Right ventricle myocardium superior (tissue), 1 donor: Measurements from ENCODE around the gene P2RX2. TPM values are rescaled to one million over a fixed set of nuclear protein-coding genes. Genes with fewer than 3 reads are reported as not detected.

Experiments
- ATAC-seq: fragments of 200-7000 bp; cut with Tn5 transposase; one replicate; pipeline ENCODE4 v1.9.1; 2020; ENCODE audit warnings: mild to moderate bottlenecking; ENCODE audit not compliant: poor library complexity
- DNase-seq: peaks from one replicate; pipeline ENCODE4 v3.0.0-alpha.2; 2020
- intact Hi-C: fragments of 100-400 bp; cut with DNase I; formaldehyde crosslinking; loops from one replicate; pipeline ENCODE4 v1.11.2; 2022
- long read RNA-seq: library from polyadenylated mRNA; unstranded; transcript quantifications from one replicate; pipeline ENCODE4 v2.0.0, GENCODE V29; 2021
- total RNA-seq: library from RNA; stranded (reverse); fragmentation: NEBNext Ultra II Directional; extraction: Animal tissue kit (Norgen Biotek cat#: 25700); gene quantifications from one replicate; pipeline ENCODE4 v1.2.1, GENCODE V29; 2021
- donor health status: DM: no; HTN: yes; CAD: no; lungs with severe emphysema.

Gene P2RX2
- total RNA-seq: not detected
- long read RNA-seq: 0 reads

- ATAC-seq (no peak), DNase-seq (no peak)
- intact Hi-C loops: no loop called here
Measured at GRCh38 chr12:132618683-132619043, at the start of gene P2RX2. P2RX2 (plus strand) TSS chr12:132618776; CDS start chr12:132618817, 41 bp downstream.

DNA sequence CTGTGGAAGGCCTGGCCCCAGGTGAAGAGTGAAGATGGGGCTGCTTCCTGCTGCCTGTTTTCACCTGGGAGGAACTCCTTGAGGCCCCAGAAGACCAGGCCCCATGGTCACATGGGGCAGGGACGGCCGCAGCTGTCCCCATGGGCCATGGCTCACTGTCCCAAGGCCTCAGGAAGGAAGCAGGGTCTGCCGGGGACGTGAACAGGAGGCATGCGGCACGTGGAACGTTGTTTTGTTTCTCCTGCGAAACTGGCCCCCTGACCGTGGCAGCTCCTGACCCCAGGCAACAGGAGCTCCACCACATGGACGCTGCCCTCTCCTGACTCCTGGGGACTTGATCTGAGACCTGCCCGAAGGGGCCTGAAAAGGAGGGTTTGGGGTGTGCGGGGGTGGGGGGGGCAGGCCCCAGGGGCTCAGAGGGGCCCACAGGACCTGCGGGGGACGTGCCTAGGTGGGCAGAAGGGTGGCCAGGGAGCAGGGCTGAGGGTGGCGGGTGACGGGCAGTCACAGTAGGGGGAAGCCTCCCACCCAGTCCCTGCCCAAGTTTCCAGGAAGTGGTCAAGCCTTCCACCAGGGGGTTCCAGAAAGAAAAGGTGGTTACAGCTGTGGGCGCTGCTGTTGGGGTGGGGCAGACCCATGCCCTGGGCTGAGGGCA is 49.6 kb upstream of the P2RX2 start:
- DNase-seq: no peak
- no peak for ATAC-seq
- intact Hi-C loops: no loop called here

DNA sequence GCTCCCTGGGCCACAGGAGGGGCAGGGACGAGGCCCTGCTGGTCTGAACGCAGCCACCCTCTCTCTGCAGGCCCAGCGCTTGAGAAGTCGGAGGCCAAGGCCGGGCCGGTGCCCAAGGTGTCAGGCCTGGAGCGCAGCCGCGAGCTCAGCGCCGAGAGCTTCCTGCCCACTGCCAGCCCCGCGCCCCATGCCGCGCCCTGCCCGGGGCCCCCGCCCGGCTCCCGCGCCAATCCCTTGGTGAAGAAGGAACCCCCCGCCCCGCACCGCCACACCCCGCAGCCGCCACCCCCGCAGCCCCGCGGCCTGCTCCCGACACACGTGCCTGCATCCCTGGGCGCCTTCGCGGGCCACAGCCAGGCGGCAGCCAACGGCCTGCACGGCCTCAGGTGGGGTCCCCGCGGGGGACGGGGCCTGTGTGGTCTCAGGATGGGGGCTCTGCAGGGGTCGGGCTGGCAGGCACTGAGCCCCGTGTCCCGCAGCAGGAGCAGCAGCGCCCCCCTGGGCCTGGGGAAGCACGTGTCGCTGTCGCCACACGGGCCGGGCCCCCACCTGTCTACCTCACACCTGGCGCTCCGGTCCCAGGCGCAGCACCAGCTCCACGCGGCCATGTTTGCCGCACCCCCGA is 48.6 kb upstream of the P2RX2 start:
- no peak for DNase-seq
- intact Hi-C loops: no loop called here
- no peak for ATAC-seq

DNA sequence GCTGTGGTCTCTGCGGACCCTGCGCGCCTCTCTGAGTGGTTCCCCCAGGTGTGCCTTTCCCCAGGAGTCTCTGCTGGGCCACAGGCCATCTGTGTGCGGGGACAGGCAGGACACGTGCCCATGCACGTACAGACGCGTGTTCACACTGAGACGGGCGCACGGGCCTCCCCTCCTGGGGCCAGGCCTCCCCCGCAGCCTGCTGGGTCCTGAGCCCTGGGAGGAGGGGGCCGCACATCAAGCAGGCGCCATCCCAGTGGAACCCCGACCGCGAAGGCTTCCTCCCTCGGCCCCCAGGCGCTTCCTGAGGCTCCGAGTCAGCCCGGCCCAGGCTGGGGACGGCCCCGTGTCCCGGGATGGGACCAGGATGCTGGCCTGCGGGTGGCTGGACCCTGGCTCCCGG is 47.9 kb upstream of the P2RX2 start:
- intact Hi-C loops: no loop called here
- DNase-seq: no peak
- no peak for ATAC-seq

DNA sequence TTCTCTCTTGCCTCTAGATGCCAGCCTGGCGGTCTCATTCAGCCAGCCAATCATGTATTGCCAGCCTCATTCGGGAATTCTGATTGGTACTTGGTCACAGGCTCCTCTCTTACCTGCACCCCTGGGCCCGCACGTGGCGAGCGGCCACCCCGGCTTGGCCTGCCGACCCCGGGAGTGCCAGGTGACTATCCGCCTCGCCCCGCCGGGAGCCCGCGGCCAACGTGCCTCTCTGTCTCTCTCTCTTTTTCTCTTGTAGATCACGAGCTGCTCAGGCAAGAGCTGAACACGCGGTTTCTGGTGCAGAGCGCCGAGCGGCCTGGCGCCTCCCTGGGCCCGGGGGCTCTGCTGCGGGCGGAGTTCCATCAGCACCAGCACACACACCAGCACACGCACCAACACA is 47.5 kb upstream of the P2RX2 start:
- intact Hi-C loops: no loop called here
- no peak for DNase-seq
- ATAC-seq: no peak

GRCh38 chr12:132571598-132571997 is 47.0 kb upstream of the P2RX2 start:
- DNase-seq: no peak
- intact Hi-C loops: no loop called here

GRCh38 chr12:132572106-132572505 is 46.5 kb upstream of the P2RX2 start:
- intact Hi-C loops: no loop called here
- DNase-seq (no peak), ATAC-seq (no peak)

More at GRCh38 chr12:132571598-132571997, 47.0 kb upstream of the P2RX2 start:
- ATAC-seq: no peak

DNA sequence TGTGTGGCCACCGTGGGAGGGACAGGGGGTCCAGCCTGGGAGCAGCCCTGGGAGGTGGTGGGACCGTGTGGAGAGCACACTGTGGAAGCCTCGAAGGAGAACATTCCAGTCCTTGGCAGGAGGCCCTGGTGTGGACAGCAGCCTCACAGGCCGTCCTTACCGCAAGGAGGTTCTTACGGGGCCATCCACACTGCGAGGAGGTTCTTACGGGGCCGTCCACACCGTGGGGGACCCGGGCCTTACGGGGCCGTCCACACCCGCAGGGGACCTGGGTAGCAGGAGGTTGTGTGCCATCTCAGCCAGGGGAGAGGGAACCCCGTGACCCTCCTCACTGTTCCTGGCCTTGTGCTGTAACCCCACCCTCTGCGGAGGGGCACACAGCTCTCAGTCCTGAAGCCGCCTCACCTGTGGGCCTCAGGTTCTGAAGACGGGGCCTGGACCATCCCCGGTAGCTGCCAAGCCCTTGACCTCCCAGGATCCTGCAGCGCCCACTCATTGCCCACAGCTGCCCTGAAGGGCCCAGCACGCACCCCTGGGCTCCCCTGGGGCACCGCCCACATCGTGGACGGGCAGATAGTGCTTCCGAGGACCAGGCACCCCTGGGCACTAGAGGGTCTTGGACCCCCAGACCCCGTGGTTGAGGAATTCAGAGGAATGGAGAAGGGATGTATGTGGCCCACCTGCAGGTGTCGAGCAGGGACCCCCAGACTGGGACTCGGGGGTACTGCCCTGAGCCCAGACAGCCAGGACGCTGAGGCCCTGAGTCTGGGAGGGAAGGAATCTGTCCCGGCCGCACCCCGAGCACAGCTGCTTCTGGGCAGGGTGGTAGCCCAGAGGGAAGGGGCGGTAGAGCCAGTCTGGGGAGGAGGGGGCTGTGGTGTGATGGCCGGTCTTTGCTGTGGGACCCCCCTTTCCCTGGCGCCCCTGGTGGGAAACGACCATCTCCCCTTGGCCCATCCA is 45.5 kb upstream of the P2RX2 start:
- intact Hi-C loops: no loop called here
- DNase-seq: no peak
- no peak for ATAC-seq

DNA sequence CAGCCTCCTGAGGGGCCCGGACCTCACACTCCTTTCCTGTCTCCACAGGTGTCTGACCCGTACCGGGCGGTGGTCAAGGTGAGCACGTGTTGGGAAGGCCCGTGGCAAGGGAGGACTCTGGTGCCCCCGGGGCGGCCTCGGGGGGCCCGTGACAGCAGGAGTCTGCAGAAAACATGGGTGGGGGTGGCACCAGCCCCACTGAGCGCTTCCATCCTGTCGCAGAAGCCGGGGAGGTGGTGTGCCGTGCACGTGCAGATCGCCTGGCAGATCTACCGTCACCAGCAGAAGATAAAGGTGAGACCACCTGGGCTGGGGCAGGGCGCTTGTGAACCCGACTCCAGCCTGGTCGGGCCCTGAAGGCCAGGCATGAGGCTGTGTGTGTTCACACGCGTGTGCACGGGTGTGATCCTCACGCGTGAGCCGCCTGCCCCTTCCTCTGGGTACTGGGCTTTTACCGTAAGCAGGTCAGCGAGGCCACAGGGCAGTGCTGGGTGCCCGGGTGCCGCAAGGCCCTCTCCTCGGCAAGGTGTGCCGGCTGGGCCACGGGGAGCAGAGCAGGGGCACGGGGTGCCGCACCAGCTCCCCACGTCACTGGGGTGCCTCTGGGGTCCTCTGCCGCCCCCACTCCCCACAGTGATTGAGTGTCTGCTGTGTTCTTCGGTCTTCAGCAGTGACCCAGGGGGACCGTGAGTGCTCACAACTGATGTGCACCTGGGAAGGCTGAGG is 44.1 kb upstream of the P2RX2 start:
- no peak for DNase-seq
- no peak for ATAC-seq
- intact Hi-C loops: no loop called here

- ATAC-seq (no peak), DNase-seq (no peak)
- intact Hi-C loops: no loop called here
Measured at GRCh38 chr12:132575661-132576060, 42.9 kb upstream of the P2RX2 start.

- intact Hi-C loops: no loop called here
- ATAC-seq (no peak), DNase-seq (no peak)
Measured at GRCh38 chr12:132576701-132577100, 41.9 kb upstream of the P2RX2 start.

GRCh38 chr12:132577191-132577920 is 41.2 kb upstream of the P2RX2 start:
- intact Hi-C loops: no loop called here
- DNase-seq (no peak), ATAC-seq (no peak)

DNA sequence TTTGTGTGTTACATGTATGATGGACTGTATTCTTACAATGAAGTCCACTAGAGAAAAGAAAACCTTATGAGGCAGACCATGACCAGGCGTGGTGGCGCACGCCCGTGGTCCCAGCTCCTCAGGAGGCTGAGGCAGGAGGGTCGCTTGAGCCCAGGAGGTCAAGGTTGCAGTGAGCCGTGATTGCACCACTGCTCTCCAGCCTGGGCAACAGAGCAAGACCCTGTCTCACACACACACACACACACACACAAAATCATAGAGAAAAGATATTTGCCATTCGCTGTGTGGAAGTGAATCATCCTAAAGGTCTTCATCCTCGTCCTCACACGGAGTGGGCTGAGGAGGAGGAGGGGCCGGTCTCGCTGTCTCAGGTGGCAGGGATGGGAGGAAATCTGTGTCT is 40.5 kb upstream of the P2RX2 start:
- ATAC-seq (no peak), DNase-seq (no peak)
- intact Hi-C loops: no loop called here

DNA sequence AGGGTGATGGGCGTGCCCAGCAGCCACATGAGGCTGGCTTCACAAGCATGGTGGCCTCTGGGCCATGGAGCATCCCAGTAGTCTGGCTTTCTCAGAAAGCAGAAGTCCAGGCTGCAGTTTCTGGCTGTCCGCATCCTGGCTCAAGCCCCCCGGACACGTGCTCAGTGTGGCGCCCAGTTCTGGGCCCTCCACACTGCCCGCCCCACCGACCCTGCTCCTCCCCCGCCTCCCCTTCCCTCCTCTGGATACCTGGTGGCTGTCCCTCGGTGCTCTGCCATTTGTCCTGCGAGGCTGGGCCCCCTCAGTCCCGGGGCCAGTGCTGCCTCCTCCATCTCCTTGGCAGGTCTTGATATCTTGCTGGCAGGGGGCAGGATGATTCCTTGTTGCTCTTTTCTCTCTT is 39.8 kb upstream of the P2RX2 start:
- intact Hi-C loops: no loop called here
- no peak for ATAC-seq
- DNase-seq: no peak

GRCh38 chr12:132579744-132580143 is 38.8 kb upstream of the P2RX2 start:
- intact Hi-C loops: no loop called here
- ATAC-seq (no peak), DNase-seq (no peak)

- ATAC-seq (no peak), DNase-seq (no peak)
- intact Hi-C loops: no loop called here
Measured at GRCh38 chr12:132580701-132581292, 37.8 kb upstream of the P2RX2 start.

- intact Hi-C loops: no loop called here
- no peak for ATAC-seq
- DNase-seq: no peak
Measured at GRCh38 chr12:132581348-132582057, 37.1 kb upstream of the P2RX2 start.

- DNase-seq (peak; percentile 70), ATAC-seq (peak; percentile 55)
- intact Hi-C loops: no loop called here
Measured at GRCh38 chr12:132582058-132582420, 36.5 kb upstream of the P2RX2 start.
